ENCODE measurements around the gene GRAMD4.

Gene GRAMD4

DNA sequence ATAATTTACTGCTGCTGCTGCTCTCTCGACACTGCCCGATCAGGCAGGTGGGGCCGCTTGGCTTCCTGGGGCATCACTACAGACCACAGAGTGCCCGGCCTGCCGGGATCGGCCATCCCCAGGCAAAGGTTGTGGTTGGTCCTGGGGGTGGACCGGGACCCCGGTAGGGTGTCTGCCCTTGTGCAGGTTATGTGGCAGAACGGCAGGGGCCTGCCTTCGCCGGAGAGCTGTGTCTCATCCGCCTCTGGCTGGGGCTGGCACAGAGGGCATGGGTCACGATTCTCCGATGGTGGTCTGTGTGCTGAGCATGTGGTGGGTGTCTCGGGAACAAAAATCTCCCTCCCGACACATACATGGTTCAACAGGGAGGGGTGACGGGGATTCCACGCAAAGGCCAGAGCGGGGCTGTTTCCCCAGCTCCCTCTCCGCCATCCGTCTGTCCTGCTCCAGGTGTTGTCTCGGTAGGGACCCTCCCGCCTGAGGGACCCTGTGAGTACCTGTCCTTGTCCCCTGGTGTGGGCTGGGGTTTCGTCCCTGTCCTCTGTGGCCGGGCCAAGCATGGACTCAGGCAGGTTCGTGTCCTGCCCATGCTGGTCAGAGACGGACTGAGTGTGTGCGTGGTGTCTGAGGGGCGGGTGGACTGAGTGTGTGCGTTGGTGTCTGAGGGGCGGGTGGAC, 7.8 kb downstream of the GRAMD4 start:
- H3K9me2 ChIP-seq (replicated peaks; ENCODE audit: insufficient read depth, low read length), result no peaks in the 10 kb centered on the region
- no peaks in the 10 kb centered on the region for H3K36me3 ChIP-seq (replicated peaks; ENCODE audit: insufficient read depth, low read length)
- TF ChIP-seq EZH2phosphoT487 (IDR thresholded peaks at IDR 0.05; ENCODE audit: low read length) (no peak), EZH2 (optimal IDR thresholded peaks at IDR 0.05; ENCODE audit: low read depth, low read length) (no peak)
- TF ChIP-seq, protein P1, sequence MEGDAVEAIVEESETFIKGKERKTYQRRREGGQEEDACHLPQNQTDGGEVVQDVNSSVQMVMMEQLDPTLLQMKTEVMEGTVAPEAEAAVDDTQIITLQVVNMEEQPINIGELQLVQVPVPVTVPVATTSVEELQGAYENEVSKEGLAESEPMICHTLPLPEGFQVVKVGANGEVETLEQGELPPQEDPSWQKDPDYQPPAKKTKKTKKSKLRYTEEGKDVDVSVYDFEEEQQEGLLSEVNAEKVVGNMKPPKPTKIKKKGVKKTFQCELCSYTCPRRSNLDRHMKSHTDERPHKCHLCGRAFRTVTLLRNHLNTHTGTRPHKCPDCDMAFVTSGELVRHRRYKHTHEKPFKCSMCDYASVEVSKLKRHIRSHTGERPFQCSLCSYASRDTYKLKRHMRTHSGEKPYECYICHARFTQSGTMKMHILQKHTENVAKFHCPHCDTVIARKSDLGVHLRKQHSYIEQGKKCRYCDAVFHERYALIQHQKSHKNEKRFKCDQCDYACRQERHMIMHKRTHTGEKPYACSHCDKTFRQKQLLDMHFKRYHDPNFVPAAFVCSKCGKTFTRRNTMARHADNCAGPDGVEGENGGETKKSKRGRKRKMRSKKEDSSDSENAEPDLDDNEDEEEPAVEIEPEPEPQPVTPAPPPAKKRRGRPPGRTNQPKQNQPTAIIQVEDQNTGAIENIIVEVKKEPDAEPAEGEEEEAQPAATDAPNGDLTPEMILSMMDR (IDR thresholded peaks at IDR 0.05; ENCODE audit: low read length), result no peak
- no peaks in the 10 kb centered on the region for H3K79me2 ChIP-seq (ENCODE audit: low read length)
- H3K9ac ChIP-seq (ENCODE audit: low read length), result no peak overlapping the region
- H3K4me3 ChIP-seq (ENCODE audit: low read length), result no peak overlapping the region
- no peak overlapping the region for H2AFZ ChIP-seq (ENCODE audit: low read length)
- H3K27ac ChIP-seq (ENCODE audit: low read length), result no peak overlapping the region
- H3F3A ChIP-seq (ENCODE audit: insufficient read depth, low read length), result no peaks in the 10 kb centered on the region
- no peak for DNase-seq
- no peak overlapping the region for H3K4me2 ChIP-seq (ENCODE audit: low read depth, low read length)
- H4K20me1 ChIP-seq (ENCODE audit: insufficient read depth, low read length), result no peaks in the 10 kb centered on the region
- no peaks in the 10 kb centered on the region for H3K4me1 ChIP-seq (ENCODE audit: low read length)
- H3K9me3 ChIP-seq (replicated peaks; ENCODE audit: insufficient read depth, low read length), result no peaks in the 10 kb centered on the region
- no peaks in the 10 kb centered on the region for H3K27me3 ChIP-seq (replicated peaks; ENCODE audit: insufficient read depth, low read length)

DNA sequence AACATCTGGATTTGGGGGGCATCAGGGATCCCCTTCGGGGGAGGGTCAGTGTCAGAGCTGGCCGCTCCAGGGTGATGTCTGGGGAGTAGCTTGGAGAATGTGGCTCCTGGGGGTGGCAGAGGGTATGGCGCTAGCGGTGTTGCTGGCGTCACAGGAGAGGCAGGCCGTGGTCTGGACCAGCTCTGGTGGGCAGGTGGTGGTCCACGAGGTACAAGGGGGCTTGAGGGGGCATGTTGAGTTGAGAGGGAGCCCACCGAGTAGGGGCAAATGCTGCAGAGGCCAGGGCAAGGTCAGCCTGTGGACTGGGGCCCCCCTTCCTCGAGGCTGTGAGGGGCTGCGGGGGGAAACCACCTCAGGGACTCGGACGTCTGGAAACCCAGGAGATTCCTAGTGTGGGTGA, 8.6 kb downstream of the GRAMD4 start:
- TF ChIP-seq EZH2phosphoT487 (IDR thresholded peaks at IDR 0.05; ENCODE audit: low read length) (no peak), EZH2 (optimal IDR thresholded peaks at IDR 0.05; ENCODE audit: low read depth, low read length) (no peak)
- TF ChIP-seq, protein P1 (IDR thresholded peaks at IDR 0.05; ENCODE audit: low read length), result no peak
- H3K9me2 ChIP-seq (replicated peaks; ENCODE audit: insufficient read depth, low read length), result no peaks in the 10 kb centered on the region
- H2AFZ ChIP-seq (ENCODE audit: low read length), result no peak overlapping the region
- no peak overlapping the region for H3K9ac ChIP-seq (ENCODE audit: low read length)
- H3K4me2 ChIP-seq (ENCODE audit: low read depth, low read length), result no peak overlapping the region
- no peaks in the 10 kb centered on the region for H3K4me1 ChIP-seq (ENCODE audit: low read length)
- H3K27ac ChIP-seq (ENCODE audit: low read length), result no peak overlapping the region
- no peaks in the 10 kb centered on the region for H3K79me2 ChIP-seq (ENCODE audit: low read length)
- H3K4me3 ChIP-seq (ENCODE audit: low read length), result no peak overlapping the region
- no peak for DNase-seq
- H3K9me3 ChIP-seq (replicated peaks; ENCODE audit: insufficient read depth, low read length), result no peaks in the 10 kb centered on the region
- no peaks in the 10 kb centered on the region for H3F3A ChIP-seq (ENCODE audit: insufficient read depth, low read length)
- H3K36me3 ChIP-seq (replicated peaks; ENCODE audit: insufficient read depth, low read length), result no peaks in the 10 kb centered on the region
- no peaks in the 10 kb centered on the region for H3K27me3 ChIP-seq (replicated peaks; ENCODE audit: insufficient read depth, low read length)
- no peaks in the 10 kb centered on the region for H4K20me1 ChIP-seq (ENCODE audit: insufficient read depth, low read length)

- Histone ChIP-seq H3K36me3 (replicated peaks; ENCODE audit: insufficient read depth, low read length) (no peaks in the 10 kb centered on the region), H4K20me1 (ENCODE audit: insufficient read depth, low read length) (no peaks in the 10 kb centered on the region), H3K27ac (ENCODE audit: low read length) (no peak overlapping the region), H3K27me3 (replicated peaks; ENCODE audit: insufficient read depth, low read length) (no peaks in the 10 kb centered on the region), H3K4me2 (ENCODE audit: low read depth, low read length) (no peak overlapping the region), H3K9me3 (replicated peaks; ENCODE audit: insufficient read depth, low read length) (no peaks in the 10 kb centered on the region), H3K9me2 (replicated peaks; ENCODE audit: insufficient read depth, low read length) (no peaks in the 10 kb centered on the region), H3K4me1 (ENCODE audit: low read length) (no peaks in the 10 kb centered on the region), H3K79me2 (ENCODE audit: low read length) (no peaks in the 10 kb centered on the region), H3K4me3 (ENCODE audit: low read length) (no peak overlapping the region), H3F3A (ENCODE audit: insufficient read depth, low read length) (no peaks in the 10 kb centered on the region), H3K9ac (ENCODE audit: low read length) (no peak overlapping the region), H2AFZ (ENCODE audit: low read length) (no peak overlapping the region)
- TF ChIP-seq, protein P1 (IDR thresholded peaks at IDR 0.05; ENCODE audit: low read length), result no peak
- TF ChIP-seq EZH2phosphoT487 (IDR thresholded peaks at IDR 0.05; ENCODE audit: low read length) (no peak), EZH2 (optimal IDR thresholded peaks at IDR 0.05; ENCODE audit: low read depth, low read length) (no peak)
- DNase-seq, result no peak
These were observed 9.1 kb downstream of the GRAMD4 start for GRCh38 chr22:46629291-46629690.

All from MM.1S (cell line).